ENCODE results near the gene RIN3.

DNA sequence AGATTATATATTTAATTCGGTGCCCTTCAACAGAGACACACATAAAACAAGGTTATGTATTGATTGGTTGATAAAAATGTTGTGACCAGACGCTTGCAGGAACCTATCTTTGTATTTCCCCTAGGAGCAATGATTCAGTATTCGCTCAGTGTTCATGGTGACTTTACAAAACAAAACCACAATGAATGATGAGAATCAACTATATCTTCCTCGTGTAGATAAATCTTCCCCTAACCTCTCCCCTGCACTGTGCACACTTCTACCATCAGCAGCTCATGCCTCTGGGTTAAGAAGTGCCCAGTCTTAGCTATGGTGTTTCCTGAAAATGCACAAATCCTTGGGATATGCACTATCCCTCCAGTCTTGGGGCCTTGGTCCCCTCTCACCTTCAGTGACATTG, 16.3 kb downstream of the RIN3 start:
- TF ChIP-seq CTCF (IDR thresholded peaks at IDR 0.05; ENCODE audit: insufficient read depth, low read depth, low read length) (no peak), EZH2 (IDR thresholded peaks at IDR 0.05; ENCODE audit: insufficient read depth, low read length) (no peak)

Data from astrocyte (in vitro differentiated cells and primary cell).